ENCODE results near the gene MCC.

MCC gene

DNA sequence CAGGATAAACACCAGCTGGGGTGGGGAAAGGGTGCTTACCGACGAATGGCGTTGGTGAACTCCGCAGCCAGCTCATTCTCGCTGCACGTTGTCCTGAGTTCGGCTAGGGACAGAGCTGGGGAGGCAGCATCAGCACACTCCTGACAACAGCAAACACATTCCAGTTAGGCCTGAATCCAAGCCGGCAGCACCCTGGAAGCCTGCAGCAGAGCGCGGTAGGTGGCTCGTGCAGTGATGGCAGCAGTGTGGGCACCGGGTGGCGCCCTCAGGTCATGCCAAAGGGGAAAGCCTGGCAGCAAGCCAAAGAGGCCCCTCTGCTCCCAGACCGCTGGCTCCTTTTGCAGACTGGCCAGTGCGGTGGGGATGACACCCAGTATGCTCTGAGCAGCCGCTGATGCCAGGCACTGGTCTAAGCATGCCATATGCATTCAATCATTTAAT lies 444.7 kb downstream of the MCC start:
- DNase-seq (ENCODE audit: low spot score): no peak
- in situ Hi-C loops (cut with MboI; ENCODE audit: low sequenced_read_pairs, unreplicated experiment): no loop called here
- TF ChIP-seq, protein P1, sequence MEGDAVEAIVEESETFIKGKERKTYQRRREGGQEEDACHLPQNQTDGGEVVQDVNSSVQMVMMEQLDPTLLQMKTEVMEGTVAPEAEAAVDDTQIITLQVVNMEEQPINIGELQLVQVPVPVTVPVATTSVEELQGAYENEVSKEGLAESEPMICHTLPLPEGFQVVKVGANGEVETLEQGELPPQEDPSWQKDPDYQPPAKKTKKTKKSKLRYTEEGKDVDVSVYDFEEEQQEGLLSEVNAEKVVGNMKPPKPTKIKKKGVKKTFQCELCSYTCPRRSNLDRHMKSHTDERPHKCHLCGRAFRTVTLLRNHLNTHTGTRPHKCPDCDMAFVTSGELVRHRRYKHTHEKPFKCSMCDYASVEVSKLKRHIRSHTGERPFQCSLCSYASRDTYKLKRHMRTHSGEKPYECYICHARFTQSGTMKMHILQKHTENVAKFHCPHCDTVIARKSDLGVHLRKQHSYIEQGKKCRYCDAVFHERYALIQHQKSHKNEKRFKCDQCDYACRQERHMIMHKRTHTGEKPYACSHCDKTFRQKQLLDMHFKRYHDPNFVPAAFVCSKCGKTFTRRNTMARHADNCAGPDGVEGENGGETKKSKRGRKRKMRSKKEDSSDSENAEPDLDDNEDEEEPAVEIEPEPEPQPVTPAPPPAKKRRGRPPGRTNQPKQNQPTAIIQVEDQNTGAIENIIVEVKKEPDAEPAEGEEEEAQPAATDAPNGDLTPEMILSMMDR (IDR thresholded peaks at IDR 0.05; ENCODE audit: borderline replicate concordance, control extremely low read depth, extremely low read depth, insufficient read depth, missing control alignments): no peak

DNA sequence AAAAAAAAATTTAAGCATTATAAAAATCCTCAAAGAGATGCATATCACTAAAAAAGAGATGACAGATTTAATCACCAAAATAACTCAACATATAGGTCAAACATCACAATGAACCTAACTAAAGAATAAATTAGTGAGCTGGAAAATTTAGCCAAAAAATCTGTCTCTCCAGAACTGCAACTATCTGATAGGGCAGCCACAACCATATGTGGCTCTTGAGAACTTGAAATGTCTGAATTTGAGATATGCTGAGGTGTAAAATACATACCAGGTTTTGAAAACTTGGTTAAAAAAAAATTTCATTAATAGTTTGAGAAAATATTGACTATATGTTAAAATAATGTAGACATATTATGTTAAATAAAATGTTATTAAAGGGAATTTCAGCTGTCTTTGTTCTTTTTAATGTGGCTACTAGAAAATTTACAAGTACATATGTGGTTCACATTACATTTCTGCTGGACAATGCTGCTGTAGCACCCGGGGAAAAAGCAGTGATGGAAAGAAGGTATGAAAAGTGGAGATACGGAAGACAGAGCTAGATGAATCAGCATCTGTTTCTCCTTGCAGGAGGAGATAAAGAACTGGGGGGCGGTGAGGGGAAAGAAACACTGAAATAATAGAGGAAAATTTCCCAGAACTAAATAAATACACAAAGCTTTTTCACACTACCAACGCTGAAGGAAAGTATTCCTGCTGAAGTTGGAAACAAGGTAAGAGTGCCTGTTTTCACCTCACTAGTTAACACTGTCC lies 445.6 kb downstream of the MCC start:
- TF ChIP-seq, protein P1 (IDR thresholded peaks at IDR 0.05; ENCODE audit: borderline replicate concordance, control extremely low read depth, extremely low read depth, insufficient read depth, missing control alignments): no peak
- in situ Hi-C loops (cut with MboI; ENCODE audit: low sequenced_read_pairs, unreplicated experiment): no loop called here
- DNase-seq (ENCODE audit: low spot score): no peak

DNA sequence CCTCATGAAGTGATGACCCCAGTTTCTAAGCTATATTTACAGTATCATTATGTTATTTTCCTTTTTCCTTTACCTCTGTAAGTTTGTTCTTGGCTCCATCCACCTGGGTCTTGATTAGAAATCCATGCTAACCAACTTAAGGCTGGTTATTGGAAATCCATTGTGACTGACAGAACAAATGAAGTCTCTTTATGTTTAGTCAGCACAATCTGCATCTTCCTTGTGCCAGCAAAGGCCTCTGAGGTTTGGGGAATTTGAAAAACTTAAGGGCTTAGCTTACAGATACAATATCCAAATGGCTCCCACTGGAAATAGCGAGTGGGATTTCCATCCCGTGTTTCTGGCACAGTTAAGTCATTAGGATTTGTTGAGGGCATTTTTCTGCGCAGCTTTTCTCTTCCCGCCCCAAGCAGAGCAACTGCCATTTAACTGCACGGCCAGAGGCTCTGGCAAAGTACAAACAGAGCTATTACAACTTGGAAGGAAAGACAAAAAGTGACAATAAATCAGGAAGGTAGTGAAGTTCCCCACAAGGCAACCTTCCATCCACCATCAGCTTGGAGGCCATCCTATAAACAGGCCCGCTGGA lies 447.5 kb downstream of the MCC start:
- TF ChIP-seq, protein P1 (IDR thresholded peaks at IDR 0.05; ENCODE audit: borderline replicate concordance, control extremely low read depth, extremely low read depth, insufficient read depth, missing control alignments): no peak
- DNase-seq (ENCODE audit: low spot score): no peak
- in situ Hi-C loops (cut with MboI; ENCODE audit: low sequenced_read_pairs, unreplicated experiment): no loop called here

DNA sequence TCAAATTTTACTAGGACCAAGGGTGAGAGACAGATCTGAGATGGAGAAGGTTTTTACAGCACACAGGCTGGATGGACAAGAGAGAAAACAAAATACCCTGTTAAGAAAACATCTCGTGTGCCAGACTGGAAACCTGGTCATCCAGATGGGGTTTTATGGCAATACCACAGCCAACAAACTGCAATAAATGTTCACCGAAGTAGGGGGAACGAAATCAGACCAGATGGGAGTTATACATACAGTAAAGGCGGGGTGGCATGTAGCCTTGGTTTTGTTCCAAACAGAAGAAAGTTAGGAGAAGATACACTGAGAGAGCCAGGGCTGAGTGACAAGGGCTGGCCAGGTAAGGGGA lies 448.3 kb downstream of the MCC start:
- no peak for DNase-seq (ENCODE audit: low spot score)
- in situ Hi-C loops (cut with MboI; ENCODE audit: low sequenced_read_pairs, unreplicated experiment): no loop called here
- TF ChIP-seq, protein P1 (IDR thresholded peaks at IDR 0.05; ENCODE audit: borderline replicate concordance, control extremely low read depth, extremely low read depth, insufficient read depth, missing control alignments): no peak

DNA sequence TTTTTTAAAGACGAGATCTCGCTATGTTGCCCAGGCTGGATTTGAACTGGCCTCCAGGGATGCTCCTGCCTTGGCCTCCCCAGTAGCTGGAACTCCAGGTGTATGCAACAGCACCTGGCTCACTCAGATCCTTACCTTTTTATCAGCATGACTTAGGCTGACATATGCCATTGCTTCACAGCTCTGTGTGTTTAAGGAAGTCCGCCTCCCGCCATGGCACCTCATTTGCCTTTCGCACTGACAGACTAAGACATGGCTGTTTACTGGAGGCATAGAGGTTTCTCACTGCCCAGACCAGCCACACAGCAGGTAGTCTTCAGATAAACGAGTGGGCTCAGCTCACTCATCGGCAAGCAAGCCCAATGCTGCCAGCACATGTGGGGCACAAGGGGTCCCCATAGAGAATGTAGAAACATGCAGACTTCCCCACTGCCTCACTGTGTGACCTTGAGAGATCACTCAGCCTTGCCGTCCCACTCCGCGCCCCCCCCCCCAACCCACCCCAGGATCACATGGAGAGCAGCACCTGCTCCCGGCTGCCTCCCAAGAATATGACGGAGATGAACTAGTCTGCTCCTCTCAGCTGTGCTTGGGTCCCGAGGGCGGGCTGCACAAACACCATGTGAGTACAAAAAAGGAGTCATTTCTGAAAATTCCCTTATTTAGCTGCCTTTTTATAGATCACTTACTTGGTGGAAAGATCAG lies 448.9 kb downstream of the MCC start:
- no peak for DNase-seq (ENCODE audit: low spot score)
- TF ChIP-seq, protein P1 (IDR thresholded peaks at IDR 0.05; ENCODE audit: borderline replicate concordance, control extremely low read depth, extremely low read depth, insufficient read depth, missing control alignments): no peak
- in situ Hi-C loops (cut with MboI; ENCODE audit: low sequenced_read_pairs, unreplicated experiment): no loop called here

DNA sequence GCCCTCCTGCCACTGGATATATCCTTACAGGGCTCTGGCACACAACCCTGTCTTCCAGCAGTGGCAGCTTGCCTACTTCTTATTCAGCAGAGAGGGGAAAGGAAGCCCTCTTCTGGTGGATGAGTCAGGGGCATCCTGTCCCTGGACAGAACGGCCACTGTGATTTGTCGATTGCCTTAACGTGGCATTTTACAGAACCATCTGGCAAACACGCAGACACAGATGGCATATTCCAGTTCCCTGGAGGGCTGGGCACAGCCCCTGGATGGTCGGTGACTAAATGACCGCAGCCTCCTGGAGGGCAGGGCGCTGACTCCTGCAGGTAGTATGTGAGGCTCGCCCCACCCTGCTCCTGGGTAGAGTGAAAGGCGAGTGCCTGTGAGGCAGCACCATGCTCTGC lies 449.5 kb downstream of the MCC start:
- TF ChIP-seq, protein P1 (IDR thresholded peaks at IDR 0.05; ENCODE audit: borderline replicate concordance, control extremely low read depth, extremely low read depth, insufficient read depth, missing control alignments): no peak
- DNase-seq (ENCODE audit: low spot score): no peak
- in situ Hi-C loops (cut with MboI; ENCODE audit: low sequenced_read_pairs, unreplicated experiment): no loop called here

Measured in GM13976 (cell line).